Astrocyte (in vitro differentiated cells and primary cell): ENCODE data around the gene DENND6B. TPM values are rescaled to one million over a fixed set of nuclear protein-coding genes. Genes with fewer than 3 reads are reported as not detected.

Experiments
- DNase-seq: peaks from one replicate; pipeline ENCODE4 v3.0.0-alpha.2; 2010; ENCODE audit warnings: low read depth
- FAIRE-seq: peaks from 2 replicates; lab custom pipeline; 2011; peaks lifted over from hg19 to GRCh38; lab: Jason Lieb, UNC
- H2AFZ ChIP-seq: 2 replicates; pipeline ENCODE4 v1.6.0; 2012; ENCODE audit warnings: low read depth, low read length, inconsistent platforms
- H3K27ac ChIP-seq: 2 replicates; pipeline ENCODE4 v1.5.1; 2011; ENCODE audit warnings: low read depth, low read length, inconsistent platforms
- H3K27me3 ChIP-seq: 2 replicates; pipeline ENCODE4 v1.6.0; 2011; ENCODE audit warnings: low read length, inconsistent platforms; ENCODE audit not compliant: insufficient read depth
- H3K36me3 ChIP-seq: 2 replicates; pipeline ENCODE4 v1.5.1; 2011; ENCODE audit warnings: low read length, inconsistent platforms; ENCODE audit not compliant: insufficient read depth
- H3K4me1 ChIP-seq: 2 replicates; pipeline ENCODE4 v1.5.1; 2011; ENCODE audit warnings: low read length, inconsistent platforms; ENCODE audit not compliant: insufficient read depth
- H3K4me2 ChIP-seq: 2 replicates; pipeline ENCODE4 v1.6.0; 2012; ENCODE audit warnings: low read length, inconsistent platforms
- H3K4me3 ChIP-seq: 2 replicates; pipeline ENCODE4 v1.5.1; 2011; ENCODE audit warnings: low read depth, mild to moderate bottlenecking, low read length, inconsistent platforms; ENCODE audit not compliant: insufficient read depth
- H3K79me2 ChIP-seq: 2 replicates; pipeline ENCODE4 v1.6.0; 2012; ENCODE audit warnings: mild to moderate bottlenecking, low read length, inconsistent platforms; ENCODE audit not compliant: insufficient read depth
- H3K9ac ChIP-seq: 2 replicates; pipeline ENCODE4 v1.6.0; 2012; ENCODE audit warnings: mild to moderate bottlenecking, low read length, inconsistent platforms
- H3K9me3 ChIP-seq: 2 replicates; pipeline ENCODE4 v1.5.1; 2012; ENCODE audit warnings: low read depth, mild to moderate bottlenecking, low read length, inconsistent platforms; ENCODE audit not compliant: insufficient read depth
- H4K20me1 ChIP-seq: 2 replicates; pipeline ENCODE4 v1.6.0; 2012; ENCODE audit warnings: low read length, inconsistent platforms; ENCODE audit not compliant: insufficient read depth
- H3K27ac Mint-ChIP-seq: one replicate; pipeline ENCODE4 v1.8.0; 2021; ENCODE audit warnings: mild to moderate bottlenecking, mixed read lengths; ENCODE audit not compliant: unreplicated experiment
- H3K27me3 Mint-ChIP-seq: one replicate; pipeline ENCODE4 v1.8.0; 2021; ENCODE audit warnings: low read depth, mixed read lengths; ENCODE audit not compliant: unreplicated experiment
- H3K36me3 Mint-ChIP-seq: one replicate; pipeline ENCODE4 v1.8.0; 2021; ENCODE audit warnings: low read depth, mixed read lengths; ENCODE audit not compliant: unreplicated experiment
- H3K4me1 Mint-ChIP-seq: one replicate; pipeline ENCODE4 v1.8.0; 2021; ENCODE audit warnings: low read depth, mixed read lengths; ENCODE audit not compliant: unreplicated experiment
- H3K4me3 Mint-ChIP-seq: one replicate; pipeline ENCODE4 v1.8.0; 2021; ENCODE audit warnings: mild to moderate bottlenecking, moderate library complexity, mixed read lengths; ENCODE audit not compliant: unreplicated experiment
- H3K9me3 Mint-ChIP-seq: one replicate; pipeline ENCODE4 v1.8.0; 2021; ENCODE audit warnings: mild to moderate bottlenecking, mixed read lengths; ENCODE audit not compliant: unreplicated experiment
- CTCF ChIP-seq: IDR thresholded peaks from 2 replicates; pipeline ENCODE4 v1.5.1; 2011; ENCODE audit warnings: low read depth, mild to moderate bottlenecking, inconsistent platforms, low read length, moderate library complexity; ENCODE audit not compliant: insufficient read depth
- EZH2 ChIP-seq: IDR thresholded peaks from 2 replicates; pipeline ENCODE4 v1.6.1; 2012; ENCODE audit warnings: mild to moderate bottlenecking, low read length, inconsistent platforms; ENCODE audit not compliant: insufficient read depth
- total RNA-seq: library from RNA; stranded (reverse); gene quantifications from 2 replicates; pipeline ENCODE4 v1.2.1, GENCODE V29; 2021

Gene DENND6B
- total RNA-seq, 1 donor from 2014 or later: 5.4 TPM

DNA sequence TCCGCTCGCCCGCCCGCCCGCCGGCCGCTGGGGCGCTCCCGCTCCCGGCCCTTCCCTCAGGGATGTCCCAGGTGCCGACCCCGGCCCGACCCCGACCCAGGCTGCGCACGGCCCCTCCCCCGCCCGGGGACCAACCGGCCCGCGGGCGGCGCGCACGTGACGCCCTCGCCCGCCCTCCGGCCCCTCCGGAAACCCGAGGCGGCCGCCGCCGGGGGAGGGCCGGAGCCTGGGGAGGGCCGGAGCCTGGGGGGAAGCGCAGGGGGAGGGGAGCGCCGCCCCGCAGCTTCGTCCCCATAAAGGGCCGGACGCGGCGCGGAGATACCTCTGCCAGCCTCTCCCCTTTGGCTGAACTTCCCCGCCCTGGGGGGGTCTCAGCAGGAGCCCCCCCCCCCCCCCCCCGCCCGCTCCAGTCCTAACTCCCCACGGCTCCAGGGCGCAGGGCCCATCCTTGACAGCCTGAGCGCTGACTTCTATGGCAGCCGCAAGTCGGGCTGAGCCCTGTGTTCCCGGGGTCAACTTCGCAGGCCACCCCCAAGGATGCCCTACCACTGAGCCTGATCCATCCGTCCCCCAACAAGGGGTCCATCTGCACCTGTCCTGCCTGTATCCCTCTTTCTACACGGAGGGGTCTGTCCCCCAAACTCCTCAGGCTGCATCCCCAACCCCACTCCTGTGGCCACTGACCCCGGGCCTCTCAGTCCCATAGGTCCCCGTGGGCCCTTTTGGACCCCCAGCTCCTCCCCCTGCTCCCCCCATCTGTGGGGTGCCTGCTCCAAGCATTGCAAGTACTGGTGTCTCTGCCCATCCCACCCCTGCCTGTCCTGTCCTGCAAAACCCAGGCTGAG lies 65.0 kb downstream of the DENND6B start, which contains the start of gene MAPK12:
Gene MAPK12, minus strand, starts transcription at position 69 of the 845 bp plus-strand sequence. CDS start 174 bp downstream, outside the sequence.
- H3K27ac Mint-ChIP-seq: peak within 1 kb of the TSS; percentile 34
- H4K20me1 ChIP-seq: peaks cover 13% of the 10 kb centered on the region
- H2AFZ ChIP-seq: peak within 1 kb of the TSS; percentile 73

GRCh38 chr22:50260801-50261614 lies 65.8 kb downstream of the DENND6B start:
- H3K9ac ChIP-seq: peak overlapping the region; percentile 84
- H3K4me3 ChIP-seq: peak overlapping the region; percentile 68
- H2AFZ ChIP-seq: peak overlapping the region; percentile 73
- H4K20me1 ChIP-seq: peaks cover 13% of the 10 kb centered on the region
- TF ChIP-seq CTCF (no peak), EZH2 (no peak)
- no peaks in the 10 kb centered on the region for H3K9me3 ChIP-seq
- H3K4me1 Mint-ChIP-seq: peaks cover 7% of the 10 kb centered on the region
- H3K79me2 ChIP-seq: peaks cover 26% of the 10 kb centered on the region
- peaks cover 17% of the 10 kb centered on the region for H3K4me1 ChIP-seq
- H3K36me3 Mint-ChIP-seq: peaks cover 5% of the 10 kb centered on the region
- DNase-seq (peak; percentile 64), FAIRE-seq (no peak)
- H3K27me3 ChIP-seq: no peaks in the 10 kb centered on the region
- peaks cover 3% of the 10 kb centered on the region for H3K27me3 Mint-ChIP-seq
- no peak overlapping the region for H3K27ac Mint-ChIP-seq
- peak overlapping the region; percentile 58 for H3K27ac ChIP-seq
- no peaks in the 10 kb centered on the region for H3K9me3 Mint-ChIP-seq
- H3K36me3 ChIP-seq: no peaks in the 10 kb centered on the region
- H3K4me2 ChIP-seq: peak overlapping the region; percentile 92
- peak overlapping the region; percentile 78 for H3K4me3 Mint-ChIP-seq

More for the DNA sequence above, 65.0 kb downstream of the DENND6B start, which contains the start of gene MAPK12:
- FAIRE-seq (no peak), DNase-seq (no peak)
- no peaks in the 10 kb centered on the region for H3K36me3 ChIP-seq
- peak within 1 kb of the TSS; percentile 84 for H3K9ac ChIP-seq
- H3K4me1 Mint-ChIP-seq: peaks cover 7% of the 10 kb centered on the region
- H3K36me3 Mint-ChIP-seq: peaks cover 8% of the 10 kb centered on the region
- peak within 1 kb of the TSS; percentile 68 for H3K4me3 ChIP-seq
- H3K79me2 ChIP-seq: peaks cover 26% of the 10 kb centered on the region
- peak within 1 kb of the TSS; percentile 78 for H3K4me3 Mint-ChIP-seq
- peak within 1 kb of the TSS; percentile 92 for H3K4me2 ChIP-seq
- H3K4me1 ChIP-seq: peaks cover 17% of the 10 kb centered on the region
- H3K27ac ChIP-seq: peak within 1 kb of the TSS; percentile 58
- H3K9me3 ChIP-seq: no peaks in the 10 kb centered on the region
- peaks cover 3% of the 10 kb centered on the region for H3K27me3 Mint-ChIP-seq
- H3K27me3 ChIP-seq: no peaks in the 10 kb centered on the region
- no peaks in the 10 kb centered on the region for H3K9me3 Mint-ChIP-seq
- no peak for TF ChIP-seq CTCF
- TF ChIP-seq EZH2: no peak
